Activated naive CD8-positive, alpha-beta T cell treated with anti-CD3 and anti-CD28 coated beads, Interleukin-2, amount 10 ng/mL, durations not matched to agents 7 days and 5 days (primary cell): ENCODE measurements around the gene EIF3A. TPM values are rescaled to one million over a fixed set of nuclear protein-coding genes. Genes with fewer than 3 reads are reported as not detected.

Source experiments
- ATAC-seq: fragments of 150-1000 bp; cut with Tn5 transposase; one replicate; pipeline ENCODE4 v1.10.0; 2021; ENCODE audit warnings: low read depth, moderate library complexity
- POLR2A ChIA-PET: fragments of 350-600 bp; sonication (Branson Sonifier 250); formaldehyde crosslinking; loops from one replicate; lab custom pipeline; 2021; ENCODE audit warnings: antibody characterized with exemption; lab: Charles Lee
- DNase-seq: peaks from one replicate; pipeline ENCODE4 v3.0.0; 2021
- H3K27ac Mint-ChIP-seq: one replicate; pipeline ENCODE4 v1.8.0; 2022; ENCODE audit warnings: mild to moderate bottlenecking, mixed read lengths
- H3K27me3 Mint-ChIP-seq: one replicate; pipeline ENCODE4 v1.8.0; 2022; ENCODE audit warnings: mild to moderate bottlenecking, moderate library complexity, mixed read lengths
- H3K36me3 Mint-ChIP-seq: one replicate; pipeline ENCODE4 v1.8.0; 2021; ENCODE audit warnings: mild to moderate bottlenecking, mixed read lengths
- H3K4me1 Mint-ChIP-seq: one replicate; pipeline ENCODE4 v1.8.0; 2021; ENCODE audit warnings: mixed read lengths
- H3K4me3 Mint-ChIP-seq: one replicate; pipeline ENCODE4 v1.8.0; 2022; ENCODE audit warnings: mild to moderate bottlenecking, moderate library complexity, mixed read lengths
- H3K9me3 Mint-ChIP-seq: one replicate; pipeline ENCODE4 v1.8.0; 2021; ENCODE audit warnings: mixed read lengths
- total RNA-seq, 2 experiments: library from RNA; stranded (reverse); gene quantifications; one replicate each; pipeline ENCODE4 v1.2.3, GENCODE V29; 2021

Gene EIF3A
- total RNA-seq, 2 experiments from 2014 or later, result 105 to 111 TPM

GRCh38 chr10:119058010-119058409 is 22.6 kb downstream of the EIF3A start:
- ATAC-seq, result no peak
- Mint-ChIP-seq H3K4me3 (no peak overlapping the region), H3K27ac (no peak overlapping the region), H3K27me3 (no peaks in the 10 kb centered on the region), H3K9me3 (no peaks in the 10 kb centered on the region), H3K36me3 (peaks cover 38% of the 10 kb centered on the region), H3K4me1 (peaks cover 2% of the 10 kb centered on the region)
- DNase-seq, result no peak
- POLR2A ChIA-PET, result interaction anchor here (0.6 kb wide), 1 partner anchor 512 kb away, joined by 3 read pairs; no protein-coding TSS in a partner anchor

GRCh38 chr10:119055472-119055871 is 25.1 kb downstream of the EIF3A start:
- no peak overlapping the region for H3K27ac Mint-ChIP-seq
- POLR2A ChIA-PET, result no interaction called here
- no peak overlapping the region for H3K4me3 Mint-ChIP-seq
- DNase-seq (no peak), ATAC-seq (no peak)
- H3K4me1 Mint-ChIP-seq, result peaks cover 5% of the 10 kb centered on the region
- no peaks in the 10 kb centered on the region for H3K9me3 Mint-ChIP-seq
- peaks cover 39% of the 10 kb centered on the region for H3K36me3 Mint-ChIP-seq
- no peaks in the 10 kb centered on the region for H3K27me3 Mint-ChIP-seq

- POLR2A ChIA-PET, result no interaction called here
- peaks cover 31% of the 10 kb centered on the region for H3K36me3 Mint-ChIP-seq
- H3K4me3 Mint-ChIP-seq, result no peak overlapping the region
- DNase-seq, result no peak
- no peaks in the 10 kb centered on the region for H3K9me3 Mint-ChIP-seq
- no peak for ATAC-seq
- H3K27ac Mint-ChIP-seq, result no peak overlapping the region
- peaks cover 8% of the 10 kb centered on the region for H3K4me1 Mint-ChIP-seq
- no peaks in the 10 kb centered on the region for H3K27me3 Mint-ChIP-seq
Observed at GRCh38 chr10:119051775-119052174, 28.8 kb downstream of the EIF3A start.

GRCh38 chr10:119049777-119050176 is 30.8 kb downstream of the EIF3A start:
- peaks cover 8% of the 10 kb centered on the region for H3K4me1 Mint-ChIP-seq
- H3K4me3 Mint-ChIP-seq, result no peak overlapping the region
- no peaks in the 10 kb centered on the region for H3K9me3 Mint-ChIP-seq
- no peak overlapping the region for H3K27ac Mint-ChIP-seq
- no peaks in the 10 kb centered on the region for H3K27me3 Mint-ChIP-seq
- H3K36me3 Mint-ChIP-seq, result peaks cover 32% of the 10 kb centered on the region
- POLR2A ChIA-PET, result no interaction called here
- ATAC-seq, result no peak
- DNase-seq, result no peak

- Mint-ChIP-seq H3K27ac (no peak overlapping the region), H3K9me3 (no peaks in the 10 kb centered on the region), H3K4me1 (peaks cover 8% of the 10 kb centered on the region), H3K27me3 (no peaks in the 10 kb centered on the region), H3K36me3 (peaks cover 32% of the 10 kb centered on the region), H3K4me3 (no peak overlapping the region)
- no peak for DNase-seq
- ATAC-seq, result no peak
- POLR2A ChIA-PET, result no interaction called here
Observed at GRCh38 chr10:119049361-119049760, 31.3 kb downstream of the EIF3A start.

GRCh38 chr10:119045561-119045960 is 35.1 kb downstream of the EIF3A start:
- ATAC-seq (no peak), DNase-seq (no peak)
- peaks cover 31% of the 10 kb centered on the region for H3K36me3 Mint-ChIP-seq
- H3K27ac Mint-ChIP-seq, result no peak overlapping the region
- no peak overlapping the region for H3K4me3 Mint-ChIP-seq
- POLR2A ChIA-PET, result no interaction called here
- no peaks in the 10 kb centered on the region for H3K9me3 Mint-ChIP-seq
- no peaks in the 10 kb centered on the region for H3K27me3 Mint-ChIP-seq
- peaks cover 4% of the 10 kb centered on the region for H3K4me1 Mint-ChIP-seq

GRCh38 chr10:119042169-119042568 is 38.4 kb downstream of the EIF3A start:
- POLR2A ChIA-PET, result no interaction called here
- H3K9me3 Mint-ChIP-seq, result no peaks in the 10 kb centered on the region
- no peak for DNase-seq
- ATAC-seq, result no peak
- H3K36me3 Mint-ChIP-seq, result peaks cover 29% of the 10 kb centered on the region
- peaks cover 8% of the 10 kb centered on the region for H3K4me1 Mint-ChIP-seq
- no peak overlapping the region for H3K4me3 Mint-ChIP-seq
- no peak overlapping the region for H3K27ac Mint-ChIP-seq
- no peaks in the 10 kb centered on the region for H3K27me3 Mint-ChIP-seq

- DNase-seq, result no peak
- ATAC-seq, result no peak
- no peak overlapping the region for H3K4me3 Mint-ChIP-seq
- no peak overlapping the region for H3K27ac Mint-ChIP-seq
- peaks cover 31% of the 10 kb centered on the region for H3K36me3 Mint-ChIP-seq
- no peaks in the 10 kb centered on the region for H3K9me3 Mint-ChIP-seq
- POLR2A ChIA-PET, result no interaction called here
- no peaks in the 10 kb centered on the region for H3K27me3 Mint-ChIP-seq
- peaks cover 10% of the 10 kb centered on the region for H3K4me1 Mint-ChIP-seq
Observed at GRCh38 chr10:119041326-119041725, 39.3 kb downstream of the EIF3A start.

GRCh38 chr10:119039161-119039560 is 41.5 kb downstream of the EIF3A start:
- no peak for ATAC-seq
- H3K9me3 Mint-ChIP-seq, result no peaks in the 10 kb centered on the region
- no peak for DNase-seq
- no peak overlapping the region for H3K27ac Mint-ChIP-seq
- no peaks in the 10 kb centered on the region for H3K27me3 Mint-ChIP-seq
- no peak overlapping the region for H3K4me3 Mint-ChIP-seq
- H3K36me3 Mint-ChIP-seq, result peaks cover 36% of the 10 kb centered on the region
- H3K4me1 Mint-ChIP-seq, result peaks cover 12% of the 10 kb centered on the region
- POLR2A ChIA-PET, result no interaction called here

- peaks cover 13% of the 10 kb centered on the region for H3K27me3 Mint-ChIP-seq
- DNase-seq (no peak), ATAC-seq (no peak)
- H3K4me1 Mint-ChIP-seq, result peaks cover 14% of the 10 kb centered on the region
- H3K27ac Mint-ChIP-seq, result no peak overlapping the region
- H3K9me3 Mint-ChIP-seq, result no peaks in the 10 kb centered on the region
- peak overlapping the region; percentile 28 for H3K4me3 Mint-ChIP-seq
- H3K36me3 Mint-ChIP-seq, result peaks cover 18% of the 10 kb centered on the region
- POLR2A ChIA-PET, result interaction anchor here (1.3 kb wide), 1 partner anchor 619 kb away, joined by 3 read pairs; no protein-coding TSS in a partner anchor
Observed at GRCh38 chr10:119031496-119032059, 49.0 kb downstream of the EIF3A start.

GRCh38 chr10:119030421-119031250 is 50.0 kb downstream of the EIF3A start:
- ATAC-seq (peak; percentile 59), DNase-seq (peak; percentile 68)
- peaks cover 13% of the 10 kb centered on the region for H3K27me3 Mint-ChIP-seq
- POLR2A ChIA-PET, result interaction anchor here (1.3 to 1.6 kb wide), 2 partner anchors 74 to 620 kb away, joined by 3 to 4 read pairs; partner anchors contain the start of gene DENND10
- H3K4me3 Mint-ChIP-seq, result peak overlapping the region; percentile 59
- peaks cover 14% of the 10 kb centered on the region for H3K4me1 Mint-ChIP-seq
- H3K9me3 Mint-ChIP-seq, result no peaks in the 10 kb centered on the region
- H3K27ac Mint-ChIP-seq, result no peak overlapping the region
- H3K36me3 Mint-ChIP-seq, result peaks cover 16% of the 10 kb centered on the region

GRCh38 chr10:119029613-119030420 is 50.8 kb downstream of the EIF3A start, which contains the start of gene NANOS1:
TSS of gene NANOS1 (plus strand) at chr10:119029714. CDS start at chr10:119029802, 88 bp downstream.
- Mint-ChIP-seq H3K9me3 (no peaks in the 10 kb centered on the region), H3K27ac (no peak within 1 kb of the TSS), H3K4me3 (peak within 1 kb of the TSS; percentile 63), H3K27me3 (peaks cover 13% of the 10 kb centered on the region), H3K36me3 (peaks cover 16% of the 10 kb centered on the region), H3K4me1 (peaks cover 14% of the 10 kb centered on the region)
- ATAC-seq (peak; percentile 10), DNase-seq (no peak)
- POLR2A ChIA-PET, result interaction anchor here (1.6 kb wide), 1 partner anchor 74 kb away, joined by 4 read pairs; the partner anchor contains the start of gene DENND10
